T-helper 17 cell (primary cell): Measurements from ENCODE around the gene STRADA. TPM values are rescaled to one million over a fixed set of nuclear protein-coding genes. Genes with fewer than 3 reads are reported as not detected.

Experiments used
- ATAC-seq: fragments of 150-1000 bp; cut with Tn5 transposase; 2 replicates; pipeline ENCODE4 v1.10.0; 2021; ENCODE audit warnings: mild to moderate bottlenecking, moderate library complexity
- DNase-seq, 3 donors: peaks; one replicate each; pipeline versions ENCODE4 v3.0.0 to v3.0.0-alpha.2; 2020 to 2021
- H3K9me3 ChIP-seq: one replicate; pipeline ENCODE4 v1.7.0; 2013; ENCODE audit warnings: low read length, mild to moderate bottlenecking; ENCODE audit not compliant: control insufficient read depth, poor library complexity, severe bottlenecking
- H3K27ac Mint-ChIP-seq: one replicate; pipeline ENCODE4 v1.8.0; 2022; ENCODE audit warnings: mild to moderate bottlenecking, moderate library complexity, mixed read lengths
- H3K27me3 Mint-ChIP-seq: one replicate; pipeline ENCODE4 v1.8.0; 2022; ENCODE audit warnings: mixed read lengths
- H3K36me3 Mint-ChIP-seq: one replicate; pipeline ENCODE4 v1.8.0; 2022; ENCODE audit warnings: low read depth, mixed read lengths
- H3K4me1 Mint-ChIP-seq: one replicate; pipeline ENCODE4 v1.8.0; 2022; ENCODE audit warnings: mild to moderate bottlenecking, mixed read lengths
- H3K4me3 Mint-ChIP-seq: one replicate; pipeline ENCODE4 v1.8.0; 2022; ENCODE audit warnings: mild to moderate bottlenecking, moderate library complexity, mixed read lengths
- total RNA-seq, 4 donors: library from RNA in 2 of 4; stranded (reverse) in 2 of 4; gene quantifications; one replicate each; pipeline ENCODE4 v1.2.3 and lab custom pipeline; 2022 to 2026

STRADA gene
- total RNA-seq, 2 donors from 2014 or later = 44.5 to 50.2 TPM

- peak overlapping the region; percentile 99 for H3K4me3 Mint-ChIP-seq
- H3K36me3 Mint-ChIP-seq = peaks cover 5% of the 10 kb centered on the region
- H3K4me1 Mint-ChIP-seq = peaks cover 52% of the 10 kb centered on the region
- H3K27me3 Mint-ChIP-seq = no peaks in the 10 kb centered on the region
- H3K9me3 ChIP-seq = no peaks in the 10 kb centered on the region
- DNase-seq (no peak), ATAC-seq (no peak)
- peak overlapping the region; percentile 95 for H3K27ac Mint-ChIP-seq
Observed at GRCh38 chr17:63696381-63696961, 45.1 kb downstream of the STRADA start.

DNA sequence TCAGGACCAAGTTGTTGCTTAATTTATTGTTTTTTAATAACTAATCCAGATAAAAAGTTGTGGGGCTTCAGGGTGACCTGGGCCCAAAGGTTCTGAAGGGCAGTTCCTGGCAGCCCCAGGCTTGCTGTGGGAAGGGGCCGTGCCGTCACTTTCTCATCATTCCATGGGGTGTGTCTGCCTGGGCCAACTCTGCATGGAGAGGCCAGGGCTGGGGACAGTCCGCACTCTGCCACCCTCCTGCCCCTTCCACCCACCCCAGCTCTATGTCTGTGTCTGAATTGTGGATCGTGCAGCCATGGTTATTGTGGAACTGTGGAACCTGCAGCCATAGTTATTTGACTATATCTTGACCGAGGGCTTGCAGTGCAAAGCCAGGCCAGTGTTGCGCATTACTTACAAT is 45.7 kb downstream of the STRADA start:
- H3K36me3 Mint-ChIP-seq = peaks cover 7% of the 10 kb centered on the region
- peak overlapping the region; percentile 99 for H3K4me3 Mint-ChIP-seq

GRCh38 chr17:63694950-63695773 is 46.4 kb downstream of the STRADA start:
- peaks cover 48% of the 10 kb centered on the region for H3K4me1 Mint-ChIP-seq
- ATAC-seq (no peak), DNase-seq (no peak)
- no peaks in the 10 kb centered on the region for H3K9me3 ChIP-seq
- peak overlapping the region; percentile 95 for H3K27ac Mint-ChIP-seq
- peak overlapping the region; percentile 69 for H3K4me3 Mint-ChIP-seq
- peaks cover 7% of the 10 kb centered on the region for H3K36me3 Mint-ChIP-seq
- H3K27me3 Mint-ChIP-seq = no peaks in the 10 kb centered on the region

More for the DNA sequence above, 45.7 kb downstream of the STRADA start:
- H3K27me3 Mint-ChIP-seq = no peaks in the 10 kb centered on the region
- no peak for DNase-seq
- no peak for ATAC-seq
- peaks cover 48% of the 10 kb centered on the region for H3K4me1 Mint-ChIP-seq
- no peaks in the 10 kb centered on the region for H3K9me3 ChIP-seq
- H3K27ac Mint-ChIP-seq = peak overlapping the region; percentile 95

DNA sequence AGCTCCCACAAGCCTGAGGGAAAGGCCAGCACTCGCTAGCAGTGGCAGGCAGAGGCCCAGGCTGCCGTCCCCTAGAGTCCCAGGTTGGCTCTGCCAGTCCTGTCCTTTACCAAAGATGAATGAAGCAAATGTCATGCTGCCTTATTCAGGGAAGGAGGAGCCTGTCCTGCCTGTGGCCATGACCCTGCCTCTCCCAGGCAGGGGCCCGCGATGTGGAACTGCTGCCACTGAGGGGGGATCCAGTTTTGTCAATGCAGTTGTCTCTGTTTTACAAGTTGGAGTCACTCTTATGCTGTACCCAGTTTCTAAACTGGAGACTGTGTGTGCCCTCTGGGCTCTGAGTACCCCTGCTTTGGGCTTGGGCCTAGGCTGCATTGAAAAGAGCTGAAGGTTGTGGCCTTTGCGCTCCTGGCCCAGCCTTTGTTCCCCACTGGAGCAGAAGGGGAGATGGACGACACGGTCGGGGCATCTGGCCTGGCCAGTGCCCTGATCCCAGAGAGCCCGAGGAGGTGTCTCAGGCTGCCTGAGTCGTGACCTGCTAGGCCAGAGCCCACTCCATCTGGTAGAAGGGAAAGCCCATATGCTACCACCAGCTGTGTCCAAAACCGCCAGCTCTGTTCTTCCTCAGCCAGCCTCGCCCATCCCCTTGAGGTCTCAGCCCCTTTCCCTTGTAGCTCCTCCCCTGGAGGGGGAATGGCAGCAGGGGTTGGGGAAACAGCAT is 47.2 kb downstream of the STRADA start:
- H3K36me3 Mint-ChIP-seq = peaks cover 7% of the 10 kb centered on the region
- no peaks in the 10 kb centered on the region for H3K27me3 Mint-ChIP-seq
- H3K27ac Mint-ChIP-seq = peak overlapping the region; percentile 95
- H3K4me1 Mint-ChIP-seq = peaks cover 48% of the 10 kb centered on the region
- H3K4me3 Mint-ChIP-seq = peak overlapping the region; percentile 69
- H3K9me3 ChIP-seq = no peaks in the 10 kb centered on the region
- ATAC-seq (no peak), DNase-seq (no peak)

GRCh38 chr17:63693411-63694113 is 48.0 kb downstream of the STRADA start:
- DNase-seq (no peak), ATAC-seq (no peak)
- no peaks in the 10 kb centered on the region for H3K27me3 Mint-ChIP-seq
- peak overlapping the region; percentile 95 for H3K27ac Mint-ChIP-seq
- peak overlapping the region; percentile 67 for H3K4me3 Mint-ChIP-seq
- H3K9me3 ChIP-seq = no peaks in the 10 kb centered on the region
- peaks cover 48% of the 10 kb centered on the region for H3K4me1 Mint-ChIP-seq
- peaks cover 7% of the 10 kb centered on the region for H3K36me3 Mint-ChIP-seq

GRCh38 chr17:63692195-63692816 is 49.3 kb downstream of the STRADA start:
- Mint-ChIP-seq H3K4me1 (peaks cover 40% of the 10 kb centered on the region), H3K4me3 (no peak overlapping the region), H3K27ac (peak overlapping the region; percentile 95), H3K27me3 (no peaks in the 10 kb centered on the region), H3K36me3 (peaks cover 2% of the 10 kb centered on the region)
- no peak for ATAC-seq
- no peak for DNase-seq
- H3K9me3 ChIP-seq = no peaks in the 10 kb centered on the region

- Mint-ChIP-seq H3K27me3 (no peaks in the 10 kb centered on the region), H3K4me3 (no peak overlapping the region), H3K4me1 (peaks cover 21% of the 10 kb centered on the region), H3K27ac (peak overlapping the region; percentile 56), H3K36me3 (peaks cover 2% of the 10 kb centered on the region)
- DNase-seq (no peak), ATAC-seq (no peak)
- no peaks in the 10 kb centered on the region for H3K9me3 ChIP-seq
Observed at GRCh38 chr17:63689479-63689878, 52.1 kb downstream of the STRADA start.

DNA sequence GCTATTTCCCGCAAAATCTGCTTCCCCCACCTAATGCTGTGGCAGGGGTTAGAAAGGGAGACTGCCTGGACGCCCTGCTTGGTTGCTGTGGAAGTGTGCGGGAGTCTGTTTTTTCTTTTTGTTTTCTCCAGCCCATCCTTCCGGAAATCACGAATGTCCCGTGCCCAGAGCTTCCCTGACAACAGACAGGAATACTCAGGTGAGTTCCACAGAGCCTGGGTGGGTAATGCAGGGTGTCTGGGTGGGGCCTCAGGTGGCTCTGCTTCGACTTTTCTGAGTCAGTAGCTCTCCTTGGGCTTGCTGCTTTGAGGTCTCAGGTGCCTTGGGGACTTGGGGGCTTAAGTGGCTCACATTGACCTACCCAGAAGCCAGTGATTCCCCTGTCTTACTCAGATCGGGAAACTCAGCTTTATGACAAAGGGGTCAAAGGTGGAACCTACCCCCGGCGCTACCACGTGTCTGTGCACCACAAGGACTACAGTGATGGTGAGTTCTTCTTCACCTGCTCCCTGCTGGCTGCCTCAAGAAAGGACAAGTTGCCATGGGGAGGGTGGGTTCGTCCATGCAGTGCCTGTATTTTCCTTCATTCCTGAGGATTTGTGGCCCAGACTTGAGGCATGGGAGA is 53.1 kb downstream of the STRADA start:
- DNase-seq = no peak
- H3K27ac Mint-ChIP-seq = peak overlapping the region; percentile 56
- peaks cover 16% of the 10 kb centered on the region for H3K4me1 Mint-ChIP-seq
- no peaks in the 10 kb centered on the region for H3K9me3 ChIP-seq
- ATAC-seq = no peak
- no peak overlapping the region for H3K4me3 Mint-ChIP-seq
- no peaks in the 10 kb centered on the region for H3K27me3 Mint-ChIP-seq
- peaks cover 2% of the 10 kb centered on the region for H3K36me3 Mint-ChIP-seq

DNA sequence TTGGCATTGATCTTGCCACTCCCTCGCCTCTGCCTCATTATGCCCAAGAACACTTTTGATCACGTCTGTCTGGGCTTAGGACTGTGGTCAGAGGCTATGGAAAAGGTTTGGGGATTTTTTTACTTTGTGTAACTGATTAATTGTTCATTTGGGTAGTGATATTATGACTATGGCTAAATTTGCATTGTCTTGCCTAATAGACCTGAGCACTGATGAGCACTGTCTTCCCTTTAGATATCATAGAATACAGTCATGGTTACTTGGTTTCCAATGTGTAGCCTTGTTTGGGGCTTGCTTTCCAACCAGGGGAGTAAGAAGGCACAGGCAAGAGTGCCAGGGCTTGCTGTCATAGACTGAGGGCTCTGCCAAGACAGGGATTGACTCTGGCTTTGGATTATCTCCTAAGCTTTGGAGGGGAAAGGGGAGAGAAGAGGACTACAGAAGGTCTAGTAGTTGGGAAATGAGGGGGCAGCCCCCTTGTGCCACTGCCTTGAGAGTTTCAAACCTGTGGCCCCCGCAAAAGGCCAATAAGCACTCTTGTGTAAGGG is 55.4 kb downstream of the STRADA start:
- no peak for ATAC-seq
- Mint-ChIP-seq H3K27me3 (no peaks in the 10 kb centered on the region), H3K4me1 (peaks cover 7% of the 10 kb centered on the region), H3K27ac (peak overlapping the region; percentile 67), H3K4me3 (no peak overlapping the region), H3K36me3 (peaks cover 2% of the 10 kb centered on the region)
- DNase-seq = no peak
- no peaks in the 10 kb centered on the region for H3K9me3 ChIP-seq

DNA sequence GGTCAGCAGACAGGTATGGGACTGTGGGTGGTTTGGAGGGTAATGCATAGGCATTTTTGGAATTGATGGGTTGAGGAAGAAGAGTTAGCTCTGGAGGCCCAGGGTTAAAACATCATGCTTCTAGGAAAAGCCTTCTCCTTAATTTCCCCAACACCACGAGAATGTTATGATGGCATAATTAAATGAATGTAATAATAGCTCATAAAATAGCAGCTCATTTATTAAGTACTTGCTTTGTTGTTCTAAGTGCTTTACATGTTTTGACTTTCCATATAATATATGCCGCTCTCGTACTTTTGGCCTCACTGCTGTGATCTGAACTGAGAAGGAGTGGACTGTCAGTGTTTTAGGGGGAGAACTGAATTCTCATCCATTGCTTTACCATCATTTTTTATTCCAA is 56.0 kb downstream of the STRADA start:
- H3K27me3 Mint-ChIP-seq = no peaks in the 10 kb centered on the region
- ATAC-seq (no peak), DNase-seq (no peak)
- no peaks in the 10 kb centered on the region for H3K36me3 Mint-ChIP-seq
- H3K27ac Mint-ChIP-seq = peak overlapping the region; percentile 67
- no peak overlapping the region for H3K4me3 Mint-ChIP-seq
- peaks cover 7% of the 10 kb centered on the region for H3K4me1 Mint-ChIP-seq
- H3K9me3 ChIP-seq = no peaks in the 10 kb centered on the region

DNA sequence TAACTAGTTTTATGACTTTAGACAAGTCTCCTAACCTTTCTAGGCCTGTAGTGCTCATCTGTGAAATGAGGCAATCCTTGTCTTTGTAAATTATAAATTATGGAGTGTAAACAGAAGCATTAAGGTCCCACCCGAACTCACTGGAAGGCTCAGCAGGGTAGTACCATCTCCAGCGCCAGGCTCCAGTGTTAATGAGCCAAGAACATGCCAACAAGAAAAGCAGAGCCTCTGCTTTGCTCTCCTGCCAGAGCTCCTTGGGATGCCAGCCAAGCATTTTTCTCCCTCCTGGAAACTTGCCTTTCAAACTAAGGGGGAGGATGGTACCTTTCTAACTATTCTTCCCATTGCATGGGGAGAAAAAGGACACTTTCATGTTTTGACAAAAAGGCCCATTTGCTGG is 56.6 kb downstream of the STRADA start:
- H3K27me3 Mint-ChIP-seq = no peaks in the 10 kb centered on the region
- ATAC-seq (no peak), DNase-seq (no peak)
- H3K27ac Mint-ChIP-seq = peak overlapping the region; percentile 67
- H3K4me1 Mint-ChIP-seq = peaks cover 7% of the 10 kb centered on the region
- no peaks in the 10 kb centered on the region for H3K9me3 ChIP-seq
- H3K36me3 Mint-ChIP-seq = no peaks in the 10 kb centered on the region
- H3K4me3 Mint-ChIP-seq = no peak overlapping the region

DNA sequence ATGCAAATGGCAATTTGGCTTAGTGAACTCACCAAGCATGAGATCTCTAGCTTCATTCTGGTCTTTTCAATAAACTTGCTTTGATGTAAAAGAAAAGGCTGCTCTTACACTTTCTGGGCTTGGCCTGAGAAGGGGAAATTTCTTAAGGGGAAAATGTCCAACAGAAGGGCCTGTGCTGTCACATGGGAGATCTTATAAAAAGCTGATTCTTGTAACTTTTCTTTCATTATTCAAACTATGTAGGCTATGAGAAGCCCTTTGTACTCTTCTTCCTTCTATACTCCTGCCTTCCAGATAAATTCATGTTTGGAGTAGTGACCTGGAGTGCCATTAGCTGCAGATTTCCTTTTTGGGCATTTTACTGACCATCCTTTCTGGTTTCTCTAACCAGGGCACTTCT is 58.6 kb downstream of the STRADA start:
- H3K4me1 Mint-ChIP-seq = peaks cover 9% of the 10 kb centered on the region
- H3K9me3 ChIP-seq = no peaks in the 10 kb centered on the region
- DNase-seq (no peak), ATAC-seq (no peak)
- H3K4me3 Mint-ChIP-seq = no peak overlapping the region
- no peaks in the 10 kb centered on the region for H3K27me3 Mint-ChIP-seq
- H3K36me3 Mint-ChIP-seq = no peaks in the 10 kb centered on the region
- H3K27ac Mint-ChIP-seq = peak overlapping the region; percentile 71
